ENCODE results near the gene BRAT1.
A peak's percentile ranks its signal among the peaks of the same experiment; 100 is the strongest.

The BRAT1 gene

GRCh38 chr7:2559283-2559950 is 4.1 kb upstream of the BRAT1 start:
- DNase-seq, result no peak

- peak; percentile 82 for DNase-seq
Measured at GRCh38 chr7:2558629-2559282, 3.4 kb upstream of the BRAT1 start, which contains the start of gene IQCE. Gene IQCE, plus strand, starts transcription at chr7:2558979. Its CDS starts 203 bp downstream, at chr7:2559182.

- no peak for DNase-seq
Measured at GRCh38 chr7:2554661-2555111, 638 bp downstream of the BRAT1 start.

- DNase-seq, result no peak
Measured at GRCh38 chr7:2553831-2554581, 1.3 kb downstream of the BRAT1 start.

GRCh38 chr7:2553108-2553507 is 2.2 kb downstream of the BRAT1 start:
- no peak for DNase-seq

- DNase-seq, result no peak
Measured at GRCh38 chr7:2551418-2551817, 3.9 kb downstream of the BRAT1 start.

- DNase-seq, result no peak
Measured at GRCh38 chr7:2546776-2547586, 8.3 kb downstream of the BRAT1 start.

- DNase-seq, result no peak
Measured at GRCh38 chr7:2545746-2546425, 9.4 kb downstream of the BRAT1 start.

- DNase-seq, result no peak
Measured at GRCh38 chr7:2544541-2545188, 10.7 kb downstream of the BRAT1 start.

GRCh38 chr7:2542916-2543871 is 12.1 kb downstream of the BRAT1 start:
- no peak for DNase-seq

- no peak for DNase-seq
Measured at GRCh38 chr7:2542011-2542915, 13.1 kb downstream of the BRAT1 start.

- DNase-seq, result no peak
Measured at GRCh38 chr7:2541291-2542010, 13.9 kb downstream of the BRAT1 start.

GRCh38 chr7:2540641-2541051 is 14.7 kb downstream of the BRAT1 start:
- no peak for DNase-seq

GRCh38 chr7:2540133-2540532 is 15.2 kb downstream of the BRAT1 start:
- DNase-seq, result no peak

- no peak for DNase-seq
Measured at GRCh38 chr7:2539031-2539911, 16.1 kb downstream of the BRAT1 start.

- DNase-seq, result no peak
Measured at GRCh38 chr7:2537981-2538851, 17.1 kb downstream of the BRAT1 start.

Data from activated CD4-positive, alpha-beta T cell treated with anti-CD3 and anti-CD28 coated beads, Interleukin-2, amount 50 U/mL, for 4 hours (primary cell).